K562 (cell line): ENCODE results near the gene HEMK1. TPM values are rescaled to one million over a fixed set of nuclear protein-coding genes. Genes with fewer than 3 reads are reported as not detected.
A peak's percentile ranks its signal among the peaks of the same experiment; 100 is the strongest.

Experiments used
- ATAC-seq: fragments of 200-7000 bp; cut with Tn5 transposase; 3 replicates; pipeline ENCODE4 v1.9.1; 2020; ENCODE audit warnings: moderate library complexity
- BruUV-seq: library from RNA; stranded (reverse); fragments of 400-500 nt; replicated peaks from 2 replicates; lab custom pipeline; 2021; lab: Mats Ljungman, UMichigan
- CTCF ChIA-PET: fragments of 300-600 bp; formaldehyde crosslinking; extraction: SDS; loops from one replicate; lab custom pipeline; 2021; ENCODE audit warnings: low intra/inter-chr PET ratio; lab: Yijun Ruan, JAX
- POLR2A ChIA-PET: fragments of 300-600, 350-650 bp; sonication (Branson Sonifier 250); formaldehyde crosslinking; extraction: SDS; loops from one replicate; lab custom pipeline; 2021; ENCODE audit warnings: antibody characterized with exemption, inconsistent platforms; lab: Yijun Ruan, JAX
- DNase-seq, 4 experiments: peaks; one replicate each; pipeline versions ENCODE4 v3.0.0 to v3.0.0-alpha.2; 2011 to 2018; ENCODE audit warnings: low spot score in 3 of 4, mixed read lengths in 3 of 4; ENCODE audit errors: extremely low read depth in 1 of 4
- FAIRE-seq: peaks from 2 replicates; lab custom pipeline; 2011; peaks lifted over from hg19 to GRCh38; lab: Jason Lieb, UNC
- H2AFZ ChIP-seq: 2 replicates; pipeline ENCODE4 v1.6.0; 2011; ENCODE audit warnings: low read depth, low read length, control low read depth, inconsistent platforms
- H3K27ac ChIP-seq: fragments of 200-600 bp; 3 replicates; pipeline ENCODE4 v1.8.0; 2011; ENCODE audit warnings: low read depth, mild to moderate bottlenecking, control low read depth, inconsistent platforms, low read length, moderate library complexity, mixed read lengths; ENCODE audit errors: extremely low read depth
- H3K27me3 ChIP-seq, 2 experiments: fragments of 300-600 bp in 1 of 2; 2 replicates in 1 of 2; 3 replicates in 1 of 2; pipeline versions ENCODE4 v1.6.0 to v1.8.0; 2011; ENCODE audit warnings: inconsistent platforms in 2 of 2, low read length in 2 of 2, mild to moderate bottlenecking in 1 of 2, mixed read lengths in 1 of 2, moderate library complexity in 1 of 2; ENCODE audit not compliant: control insufficient read depth in 2 of 2, insufficient read depth in 2 of 2
- H3K36me3 ChIP-seq: fragments of 300-600 bp; 3 replicates; pipeline ENCODE4 v1.8.0; 2011; ENCODE audit warnings: mild to moderate bottlenecking, low read length, inconsistent platforms; ENCODE audit not compliant: control insufficient read depth, insufficient read depth
- H3K4me1 ChIP-seq, 2 experiments: fragments of 200-600 bp in 1 of 2; replicated peaks in 1 of 2; 2 replicates in 1 of 2; 3 replicates in 1 of 2; pipeline versions ENCODE4 v1.5.1 to v1.8.0; 2011; ENCODE audit warnings: inconsistent platforms in 2 of 2, low read length in 2 of 2, mild to moderate bottlenecking in 1 of 2, mixed read lengths in 1 of 2, moderate library complexity in 1 of 2; ENCODE audit not compliant: control insufficient read depth in 2 of 2, insufficient read depth in 2 of 2
- H3K4me2 ChIP-seq: 2 replicates; pipeline ENCODE4 v1.6.1; 2011; ENCODE audit warnings: low read length, control low read depth, inconsistent platforms, mixed read lengths; ENCODE audit not compliant: insufficient read depth
- H3K4me3 ChIP-seq: fragments of 200-600 bp; sonication (generic), shearing (Covaris generic); 2 replicates; pipeline ENCODE4 v1.5.1; 2016; ENCODE audit warnings: control low read depth, inconsistent platforms
- H3K79me2 ChIP-seq: fragments of 200-600 bp; 3 replicates; pipeline ENCODE4 v1.8.0; 2011; ENCODE audit warnings: low read length, inconsistent platforms; ENCODE audit not compliant: control insufficient read depth, insufficient read depth
- H3K9ac ChIP-seq, 2 experiments: 2 replicates each; pipeline versions ENCODE4 v1.6.0 to v1.6.1; 2011; ENCODE audit warnings: low read depth in 2 of 2, low read length in 2 of 2, control low read depth in 1 of 2, inconsistent platforms in 1 of 2, mild to moderate bottlenecking in 1 of 2, mixed read lengths in 1 of 2; ENCODE audit not compliant: insufficient read depth in 1 of 2
- H3K9me1 ChIP-seq: one replicate; pipeline ENCODE4 v1.6.0; 2011; ENCODE audit warnings: inconsistent platforms, mild to moderate bottlenecking, low read length, moderate library complexity; ENCODE audit not compliant: control insufficient read depth, insufficient read depth
- H3K9me3 ChIP-seq: replicated peaks from 2 replicates; pipeline ENCODE4 v1.5.1; 2011; ENCODE audit warnings: low read depth, low read length, inconsistent platforms; ENCODE audit not compliant: control insufficient read depth, insufficient read depth
- H4K20me1 ChIP-seq: replicated peaks from 2 replicates; pipeline ENCODE4 v1.6.1; 2011; ENCODE audit warnings: low read length, inconsistent platforms, mixed read lengths; ENCODE audit not compliant: control insufficient read depth, insufficient read depth
- BDP1 ChIP-seq: IDR thresholded peaks from 3 replicates; pipeline ENCODE4 v1.6.1; 2011; ENCODE audit not compliant: insufficient read length, insufficient read depth
- CBFA2T3 ChIP-seq: fragments of 450-650 bp; IDR thresholded peaks from 2 replicates; pipeline ENCODE4 v1.6.1; 2017
- HDAC2 ChIP-seq: fragments of 450-650 bp; IDR thresholded peaks from 2 replicates; pipeline ENCODE4 v1.6.1; 2016; ENCODE audit warnings: mild to moderate bottlenecking
- MCM5 ChIP-seq: fragments of 450-650 bp; IDR thresholded peaks from 2 replicates; pipeline ENCODE4 v1.6.1; 2016; ENCODE audit warnings: low read depth
- NCOR1 ChIP-seq: fragments of 450-650 bp; IDR thresholded peaks from 2 replicates; pipeline ENCODE4 v1.6.1; 2016; ENCODE audit warnings: mild to moderate bottlenecking, moderate library complexity
- SMARCA4 ChIP-seq: fragments of 450-650 bp; IDR thresholded peaks from 2 replicates; pipeline ENCODE4 v1.6.1; 2016
- ZBTB43 ChIP-seq: sonication (generic); formaldehyde crosslinking; IDR thresholded peaks from 2 replicates; pipeline ENCODE4 v1.8.0; 2023; ENCODE audit warnings: mild to moderate bottlenecking, missing genetic modification reagents
- ZBTB9 ChIP-seq: fragments of 450-650 bp; formaldehyde crosslinking; IDR thresholded peaks from 2 replicates; pipeline ENCODE4 v1.4.0; 2020; ENCODE audit warnings: mild to moderate bottlenecking, moderate library complexity
- ZC3H11A ChIP-seq: IDR thresholded peaks from 2 replicates; pipeline ENCODE4 v1.6.1; 2012; ENCODE audit warnings: low read depth, low read length, improper control_type of control experiment
- ZFX ChIP-seq: sonication (generic); formaldehyde crosslinking; IDR thresholded peaks from 2 replicates; pipeline ENCODE4 v1.8.0; 2022; ENCODE audit warnings: mild to moderate bottlenecking, missing genetic modification reagents, moderate library complexity
- ZNF253 ChIP-seq: fragments of 250-450 bp; sonication (Bioruptor Pico); conservative IDR thresholded peaks from 2 replicates; pipeline ENCODE4 v1.6.1; 2021; ENCODE audit warnings: mild to moderate bottlenecking
- ZNF408 ChIP-seq: fragments of 250-450 bp; sonication (Bioruptor Pico); IDR thresholded peaks from 2 replicates; pipeline ENCODE4 v1.4.0; 2020; ENCODE audit warnings: low read depth, mild to moderate bottlenecking, moderate library complexity
- ZNF561 ChIP-seq: fragments of 450-650 bp; formaldehyde crosslinking; conservative IDR thresholded peaks from 2 replicates; pipeline ENCODE4 v1.4.0; 2020; ENCODE audit warnings: mild to moderate bottlenecking, moderate library complexity
- ZNF717 ChIP-seq: fragments of 250-450 bp; sonication (Bioruptor Pico); IDR thresholded peaks from 2 replicates; pipeline ENCODE4 v1.5.0; 2021
- WGBS: fragments of 100-300 bp; shearing (Covaris generic); methylation state at CpG from one replicate; pipeline ENCODE4 v1.1.6; 2016; ENCODE audit warnings: low coverage, mixed read lengths; ENCODE audit not compliant: insufficient coverage; ENCODE audit errors: missing lambda C conversion rate; 5-methylcytosine and 5-hydroxymethylcytosine counted together
- in situ Hi-C: fragments of 300-500 bp; cut with MboI; formaldehyde crosslinking; loops from 4 replicates; pipeline ENCODE4 v1.15.0; 2018; ENCODE audit warnings: inconsistent platforms, mixed read lengths
- intact Hi-C: fragments of 100-400 bp; cut with micrococcal nuclease; formaldehyde crosslinking; loops from 2 replicates; pipeline ENCODE4 v1.14.2; 2022
- polyA plus RNA-seq, 8 experiments: library from polyadenylated mRNA; depleted of rRNA in 4 of 8; stranded (reverse) in 5 of 8; unstranded in 3 of 8; fragments of >200 nt; fragmentation: Nextera tagmentation in 2 of 8; fragmentation: Illumina TruSeq in 1 of 8; extraction: Ambion mirVana in 2 of 8; extraction: Trizol in 1 of 8; gene quantifications; 2 replicates each; pipeline versions ENCODE4 v1.2.1 to v1.2.3, GENCODE V29; 2011 to 2014; ENCODE audit warnings: inconsistent platforms in 1 of 8, missing spikeins in 1 of 8
- total RNA-seq, 7 experiments: library from RNA; depleted of rRNA in 6 of 7; stranded (reverse); fragments of >200 nt in 6 of 7; fragmentation: Illumina TruSeq in 2 of 7; extraction: Trizol in 2 of 7; gene quantifications; 2 replicates each; pipeline versions ENCODE4 v1.2.1 to v1.2.3, GENCODE V29; 2011 to 2021; ENCODE audit warnings: low replicate concordance in 1 of 7
- TF ChIP-seq, protein P1 (sequence below): sonication (generic); formaldehyde crosslinking; IDR thresholded peaks from 2 replicates; pipeline ENCODE4 v1.4.0; 2020; ENCODE audit warnings: mild to moderate bottlenecking, missing genetic modification reagents
- TF ChIP-seq, protein P2 (sequence below): fragments of 250-450 bp; sonication (Bioruptor Pico); IDR thresholded peaks from 2 replicates; pipeline ENCODE4 v1.4.0; 2020; ENCODE audit warnings: mild to moderate bottlenecking

HEMK1 gene
- total and polyA plus RNA-seq, 9 of the 15 experiments (the other 6 are each of a cell fraction or from before 2014, with no cell fraction given): 2.0 to 16.8 (median 11.4) TPM

GRCh38 chr3:50551054-50551659 is 18.2 kb upstream of the HEMK1 start:
- ATAC-seq (no peak), DNase-seq (no peak), FAIRE-seq (no peak)
- Histone ChIP-seq H3K79me2 (no peaks in the 10 kb centered on the region), H4K20me1 (no peaks in the 10 kb centered on the region), H3K4me1 (peaks cover 0 to 6% of the 10 kb centered on the region in 2 experiments; a peak in 2 of 5 replicates), H3K9me3 (no peaks in the 10 kb centered on the region), H3K4me2 (no peak overlapping the region), H3K9me1 (no peaks in the 10 kb centered on the region), H3K27ac (no peak overlapping the region), H3K9ac (peak overlapping the region in 1 of 2 experiments; percentile 74; a peak in 1 of 4 replicates), H3K36me3 (no peaks in the 10 kb centered on the region), H3K27me3 (no peaks in the 10 kb centered on the region), H3K4me3 (no peak overlapping the region), H2AFZ (no peak overlapping the region)
- 18% methylated on average over 6 of the region's 9 CpGs for WGBS
- CTCF ChIA-PET: interaction anchor here (0.6 to 2.2 kb wide), 4 partner anchors 32 to 278 kb away, joined by 3 to 11 read pairs (median 7); no protein-coding TSS in a partner anchor
- POLR2A ChIA-PET: no interaction called here
- no peak for TF ChIP-seq CBFA2T3
- no peak for TF ChIP-seq SMARCA4
- TF ChIP-seq ZBTB9 (CRISPR knock-in tag): no peak
- TF ChIP-seq HDAC2: no peak
- TF ChIP-seq ZFX: no peak
- TF ChIP-seq, protein P1, sequence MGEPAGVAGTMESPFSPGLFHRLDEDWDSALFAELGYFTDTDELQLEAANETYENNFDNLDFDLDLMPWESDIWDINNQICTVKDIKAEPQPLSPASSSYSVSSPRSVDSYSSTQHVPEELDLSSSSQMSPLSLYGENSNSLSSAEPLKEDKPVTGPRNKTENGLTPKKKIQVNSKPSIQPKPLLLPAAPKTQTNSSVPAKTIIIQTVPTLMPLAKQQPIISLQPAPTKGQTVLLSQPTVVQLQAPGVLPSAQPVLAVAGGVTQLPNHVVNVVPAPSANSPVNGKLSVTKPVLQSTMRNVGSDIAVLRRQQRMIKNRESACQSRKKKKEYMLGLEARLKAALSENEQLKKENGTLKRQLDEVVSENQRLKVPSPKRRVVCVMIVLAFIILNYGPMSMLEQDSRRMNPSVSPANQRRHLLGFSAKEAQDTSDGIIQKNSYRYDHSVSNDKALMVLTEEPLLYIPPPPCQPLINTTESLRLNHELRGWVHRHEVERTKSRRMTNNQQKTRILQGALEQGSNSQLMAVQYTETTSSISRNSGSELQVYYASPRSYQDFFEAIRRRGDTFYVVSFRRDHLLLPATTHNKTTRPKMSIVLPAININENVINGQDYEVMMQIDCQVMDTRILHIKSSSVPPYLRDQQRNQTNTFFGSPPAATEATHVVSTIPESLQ (CRISPR knock-in tag): no peak
- no peak for TF ChIP-seq ZNF561 (CRISPR knock-in tag)
- TF ChIP-seq ZNF253 (CRISPR knock-in tag): no peak
- TF ChIP-seq MCM5: no peak
- TF ChIP-seq, protein P2, sequence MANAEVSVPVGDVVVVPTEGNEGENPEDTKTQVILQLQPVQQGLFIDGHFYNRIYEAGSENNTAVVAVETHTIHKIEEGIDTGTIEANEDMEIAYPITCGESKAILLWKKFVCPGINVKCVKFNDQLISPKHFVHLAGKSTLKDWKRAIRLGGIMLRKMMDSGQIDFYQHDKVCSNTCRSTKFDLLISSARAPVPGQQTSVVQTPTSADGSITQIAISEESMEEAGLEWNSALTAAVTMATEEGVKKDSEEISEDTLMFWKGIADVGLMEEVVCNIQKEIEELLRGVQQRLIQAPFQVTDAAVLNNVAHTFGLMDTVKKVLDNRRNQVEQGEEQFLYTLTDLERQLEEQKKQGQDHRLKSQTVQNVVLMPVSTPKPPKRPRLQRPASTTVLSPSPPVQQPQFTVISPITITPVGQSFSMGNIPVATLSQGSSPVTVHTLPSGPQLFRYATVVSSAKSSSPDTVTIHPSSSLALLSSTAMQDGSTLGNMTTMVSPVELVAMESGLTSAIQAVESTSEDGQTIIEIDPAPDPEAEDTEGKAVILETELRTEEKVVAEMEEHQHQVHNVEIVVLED (CRISPR knock-in tag): no peak
- no peak for TF ChIP-seq ZNF408 (CRISPR knock-in tag)
- TF ChIP-seq BDP1: no peak
- TF ChIP-seq ZBTB43 (CRISPR knock-in tag): no peak
- no peak for TF ChIP-seq ZC3H11A
- TF ChIP-seq ZNF717 (CRISPR knock-in tag): no peak
- TF ChIP-seq NCOR1: no peak
- intact Hi-C loops: no loop called here
- BruUV-seq: no TSS peak
- in situ Hi-C loops: no loop called here
